H1 (cell line): ENCODE measurements around the gene SLC9A3. TPM values are rescaled to one million over a fixed set of nuclear protein-coding genes. Genes with fewer than 3 reads are reported as not detected.

Experiments
- CTCF ChIA-PET: fragments of 300-600 bp; sonication (Branson Sonifier 250); formaldehyde crosslinking; loops from one replicate; lab custom pipeline; 2021; ENCODE audit not compliant: partially characterized antibody; lab: Charles Lee
- POLR2A ChIA-PET: fragments of 300-600 bp; sonication (Branson Sonifier 250); formaldehyde crosslinking; loops from one replicate; lab custom pipeline; 2021; ENCODE audit warnings: inconsistent platforms; ENCODE audit not compliant: partially characterized antibody; lab: Charles Lee
- DNase-seq, 2 experiments: peaks; one replicate each; pipeline versions ENCODE4 v3.0.0 to v3.0.0-alpha.2; 2010 to 2022; ENCODE audit warnings: low spot score in 2 of 2, low read depth in 1 of 2, mixed read lengths in 1 of 2
- FAIRE-seq: peaks from 2 replicates; lab custom pipeline; 2011; peaks lifted over from hg19 to GRCh38; lab: Jason Lieb, UNC
- H2AFZ ChIP-seq: 2 replicates; pipeline ENCODE4 v1.8.1; 2012; ENCODE audit warnings: low read length, inconsistent platforms
- H2AK5ac ChIP-seq: 2 replicates; pipeline ENCODE4 v1.6.1; 2013; ENCODE audit warnings: low read depth, low read length
- H2BK120ac ChIP-seq: replicated peaks from 2 replicates; pipeline ENCODE3; 2013; ENCODE audit warnings: low read depth, low read length, inconsistent platforms
- H2BK12ac ChIP-seq: 2 replicates; pipeline ENCODE4 v1.6.1; 2013; ENCODE audit warnings: low read depth, low read length
- H2BK15ac ChIP-seq: 2 replicates; pipeline ENCODE4 v1.6.1; 2013; ENCODE audit warnings: low read length
- H2BK20ac ChIP-seq: 2 replicates; pipeline ENCODE4 v1.6.1; 2013; ENCODE audit warnings: low read length
- H2BK5ac ChIP-seq: 2 replicates; pipeline ENCODE4 v1.6.1; 2013; ENCODE audit warnings: low read depth, low read length
- H3K14ac ChIP-seq: 2 replicates; pipeline ENCODE4 v1.6.1; 2013; ENCODE audit warnings: inconsistent platforms; ENCODE audit not compliant: insufficient read length
- H3K18ac ChIP-seq: 2 replicates; pipeline ENCODE4 v1.6.1; 2013; ENCODE audit warnings: low read length; ENCODE audit errors: extremely low read depth
- H3K23ac ChIP-seq: 2 replicates; pipeline ENCODE4 v1.6.1; 2013; ENCODE audit warnings: inconsistent platforms; ENCODE audit not compliant: insufficient read length
- H3K23me2 ChIP-seq: 2 replicates; pipeline ENCODE4 v1.6.1; 2013; ENCODE audit warnings: low read depth, low read length
- H3K27ac ChIP-seq: 2 replicates; pipeline ENCODE4 v1.6.1; 2011; ENCODE audit warnings: low read depth, low read length, inconsistent platforms
- H3K27me3 ChIP-seq, 4 experiments: replicated peaks in 1 of 4; 1 replicate in 1 of 4; 2 replicates in 3 of 4; pipeline versions ENCODE4 v1.6.1 to v1.8.1; 2011 to 2013; ENCODE audit warnings: low read length in 3 of 4, mild to moderate bottlenecking in 3 of 4, inconsistent platforms in 2 of 4, mixed read lengths in 2 of 4, moderate library complexity in 1 of 4; ENCODE audit not compliant: control insufficient read depth in 3 of 4, insufficient read depth in 3 of 4; ENCODE audit errors: extremely low read depth in 1 of 4
- H3K36me3 ChIP-seq, 4 experiments: 2 replicates each; pipeline versions ENCODE4 v1.6.1 to v1.8.1; 2011 to 2013; ENCODE audit warnings: mild to moderate bottlenecking in 4 of 4, low read length in 3 of 4, moderate library complexity in 2 of 4, control low read depth in 1 of 4, inconsistent platforms in 1 of 4; ENCODE audit not compliant: insufficient read depth in 4 of 4, control insufficient read depth in 2 of 4
- H3K4ac ChIP-seq: replicated peaks from 2 replicates; pipeline ENCODE3; 2013; ENCODE audit warnings: low read length, low read depth, mixed read lengths, inconsistent platforms; ENCODE audit not compliant: insufficient read length
- H3K4me1 ChIP-seq, 4 experiments: replicated peaks in 1 of 4; 1 replicate in 1 of 4; 2 replicates in 3 of 4; pipeline versions ENCODE4 v1.6.1 to v1.8.1; 2011 to 2013; ENCODE audit warnings: low read length in 3 of 4, inconsistent platforms in 2 of 4, mixed read lengths in 1 of 4; ENCODE audit not compliant: insufficient read depth in 4 of 4, control insufficient read depth in 3 of 4
- H3K4me2 ChIP-seq, 2 experiments: 2 replicates each; pipeline versions ENCODE4 v1.6.1 to v1.8.1; 2011 to 2013; ENCODE audit warnings: low read depth in 2 of 2, low read length in 2 of 2, control low read depth in 1 of 2, inconsistent platforms in 1 of 2, mild to moderate bottlenecking in 1 of 2; ENCODE audit not compliant: insufficient read depth in 1 of 2
- H3K4me3 ChIP-seq, 4 experiments: fragments of 200-600, 300-600 bp in 1 of 4; sonication (generic), shearing (Covaris generic), sonication (Bioruptor Twin) in 1 of 4; 2 replicates each; pipeline versions ENCODE4 v1.5.1 to v1.8.1; 2011 to 2016; ENCODE audit warnings: low read length in 4 of 4, low read depth in 3 of 4, control low read depth in 2 of 4, inconsistent platforms in 2 of 4, mild to moderate bottlenecking in 2 of 4, mixed read lengths in 1 of 4, moderate library complexity in 1 of 4; ENCODE audit not compliant: insufficient read depth in 2 of 4; ENCODE audit errors: extremely low read depth in 1 of 4
- H3K56ac ChIP-seq: replicated peaks from 2 replicates; pipeline ENCODE3; 2013; ENCODE audit warnings: low read depth, mild to moderate bottlenecking, mixed read lengths, low read length, inconsistent platforms; ENCODE audit not compliant: insufficient read length
- H3K79me1 ChIP-seq: 2 replicates; pipeline ENCODE4 v1.6.1; 2013; ENCODE audit warnings: low read depth, low read length, control low read depth
- H3K79me2 ChIP-seq, 2 experiments: 2 replicates each; pipeline versions ENCODE4 v1.6.1 to v1.8.1; 2012 to 2013; ENCODE audit warnings: low read length in 2 of 2, mild to moderate bottlenecking in 2 of 2, inconsistent platforms in 1 of 2; ENCODE audit not compliant: insufficient read depth in 2 of 2, control insufficient read depth in 1 of 2
- H3K9ac ChIP-seq, 4 experiments: replicated peaks in 1 of 4; 1 replicate in 1 of 4; 2 replicates in 3 of 4; pipeline versions ENCODE4 v1.6.1 to v1.8.1; 2011 to 2013; ENCODE audit warnings: low read depth in 3 of 4, low read length in 3 of 4, control low read depth in 2 of 4, mild to moderate bottlenecking in 2 of 4, moderate library complexity in 2 of 4, inconsistent platforms in 1 of 4; ENCODE audit errors: extremely low read depth in 1 of 4
- H3K9me3 ChIP-seq, 2 experiments: 2 replicates each; pipeline versions ENCODE4 v1.6.1 to v1.8.1; 2012 to 2013; ENCODE audit warnings: mild to moderate bottlenecking in 2 of 2, moderate library complexity in 2 of 2, control low read depth in 1 of 2, inconsistent platforms in 1 of 2, low read depth in 1 of 2, low read length in 1 of 2, mixed read lengths in 1 of 2; ENCODE audit not compliant: insufficient read depth in 2 of 2
- H4K20me1 ChIP-seq, 2 experiments: replicated peaks in 1 of 2; 2 replicates each; pipeline versions ENCODE3 to v1.8.1; 2011 to 2013; ENCODE audit warnings: inconsistent platforms in 2 of 2, low read length in 2 of 2, mild to moderate bottlenecking in 1 of 2; ENCODE audit not compliant: insufficient read depth in 2 of 2, control insufficient read depth in 1 of 2
- H4K5ac ChIP-seq: 2 replicates; pipeline ENCODE4 v1.6.1; 2013; ENCODE audit warnings: low read length, low read depth, mixed read lengths, inconsistent platforms; ENCODE audit not compliant: insufficient read length
- H4K8ac ChIP-seq: 2 replicates; pipeline ENCODE4 v1.8.0; 2013; ENCODE audit warnings: mild to moderate bottlenecking, moderate library complexity, low read length, inconsistent platforms; ENCODE audit not compliant: insufficient read depth; ENCODE audit errors: extremely low read depth
- H4K91ac ChIP-seq: replicated peaks from 2 replicates; pipeline ENCODE3; 2013; ENCODE audit warnings: low read length, mixed read lengths, inconsistent platforms; ENCODE audit not compliant: insufficient read length
- BACH1 ChIP-seq: IDR thresholded peaks from 2 replicates; pipeline ENCODE4 v1.6.1; 2012; ENCODE audit warnings: low read length, improper control_type of control experiment
- BCL11A ChIP-seq, 2 experiments: IDR thresholded peaks; one replicate each; pipeline ENCODE4 v1.6.1; 2011; ENCODE audit warnings: low read depth in 2 of 2, low read length in 2 of 2, mild to moderate bottlenecking in 2 of 2
- CHD2 ChIP-seq: IDR thresholded peaks from 2 replicates; pipeline ENCODE4 v1.6.1; 2012; ENCODE audit warnings: low read length, improper control_type of control experiment
- SP2 ChIP-seq: IDR thresholded peaks from 2 replicates; pipeline ENCODE4 v1.6.1; 2012; ENCODE audit warnings: mild to moderate bottlenecking, low read length, inconsistent platforms
- TAF7 ChIP-seq: optimal IDR thresholded peaks from 2 replicates; pipeline ENCODE3; 2011; ENCODE audit warnings: low read depth, mild to moderate bottlenecking, inconsistent platforms, low read length, moderate library complexity, borderline replicate concordance
- TCF12 ChIP-seq: IDR thresholded peaks from 2 replicates; pipeline ENCODE4 v1.6.1; 2011; ENCODE audit warnings: low read depth, mild to moderate bottlenecking, low read length
- WGBS, 2 experiments: shearing (Covaris generic) in 1 of 2; methylation state at CpG; one replicate each; pipeline versions ENCODE4 v1.1.6 to v1.1.7; 2013 to 2015; ENCODE audit warnings: low lambda C conversion rate in 2 of 2, mixed read lengths in 2 of 2, inconsistent platforms in 1 of 2, low coverage in 1 of 2, missing lambda C conversion rate in 1 of 2; ENCODE audit not compliant: insufficient replicate concordance in 2 of 2, insufficient coverage in 1 of 2, insufficient read length in 1 of 2; ENCODE audit errors: extremely low coverage in 1 of 2, missing lambda C conversion rate in 1 of 2; 5-methylcytosine and 5-hydroxymethylcytosine counted together
- polyA plus RNA-seq, 7 experiments: library from polyadenylated mRNA; depleted of rRNA in 3 of 7; stranded (reverse) in 5 of 7; unstranded in 2 of 7; fragments of >200 nt in 5 of 7; fragments of 200-250 nt in 2 of 7; gene quantifications; 1 replicate in 5 of 7; 2 replicates in 1 of 7; 4 replicates in 1 of 7; pipeline versions ENCODE4 v1.2.1 to v1.2.3, GENCODE V29; 2011 to 2013; ENCODE audit warnings: missing spikeins in 2 of 7, mixed read lengths in 2 of 7
- total RNA-seq: library from RNA; stranded (reverse); fragmentation: NEBNext Ultra II Directional; extraction: Animal tissue kit (Norgen Biotek cat#: 25700); gene quantifications from 2 replicates; pipeline ENCODE4 v1.2.1, GENCODE V29; 2021
- TF ChIP-seq, protein P1 (sequence below): IDR thresholded peaks from 2 replicates; pipeline ENCODE4 v1.6.1; 2012; ENCODE audit warnings: low read length, inconsistent platforms

The SLC9A3 gene
- total and polyA plus RNA-seq, 2 of the 8 experiments (the other 6 are each of a cell fraction or from before 2014, with no cell fraction given), result 0.95 to 1.0 TPM

DNA sequence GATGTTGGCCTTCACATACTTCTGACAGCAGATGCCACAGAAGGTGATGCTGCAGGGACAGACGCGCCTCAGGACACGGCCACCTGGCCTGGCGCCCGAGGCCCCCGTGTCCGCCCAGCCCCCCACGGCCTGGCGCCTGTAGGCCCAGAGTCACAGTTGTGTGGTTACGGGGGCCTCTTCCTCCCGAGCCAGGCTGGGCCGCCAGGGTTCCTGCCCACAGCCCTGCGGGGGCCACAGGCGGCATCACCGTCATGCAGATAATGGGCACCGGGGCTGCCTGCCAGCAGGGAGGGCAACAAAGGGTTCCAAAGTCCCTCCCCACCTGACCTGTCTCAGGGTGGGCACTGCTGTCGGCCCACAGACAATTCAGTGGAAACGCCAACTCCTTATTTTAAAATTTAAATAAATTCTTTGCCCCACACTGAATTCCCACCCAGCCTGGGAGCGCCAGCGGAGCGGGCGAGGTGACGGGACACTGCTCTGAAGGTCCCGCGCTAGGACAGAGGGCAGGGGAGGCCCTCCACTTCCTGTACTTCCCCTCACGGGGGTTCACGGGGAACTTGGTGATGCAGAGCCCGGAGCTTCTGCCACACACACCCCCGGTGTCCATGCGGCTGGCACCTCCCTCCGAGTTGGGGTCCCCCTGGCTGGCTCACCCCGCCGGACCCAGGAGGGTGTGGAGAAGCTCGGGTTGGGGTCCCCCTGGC lies 40.7 kb downstream of the SLC9A3 start:
- no peaks in the 10 kb centered on the region for H3K4me1 ChIP-seq
- no peak overlapping the region for H3K4me3 ChIP-seq
- H2BK15ac ChIP-seq, result no peak overlapping the region
- no peak overlapping the region for H2BK120ac ChIP-seq
- DNase-seq (no peak), FAIRE-seq (no peak)
- no peaks in the 10 kb centered on the region for H3K9me3 ChIP-seq
- ChIA-PET POLR2A (no interaction called here), CTCF (no interaction called here)
- no peak overlapping the region for H3K56ac ChIP-seq
- H4K20me1 ChIP-seq, result peaks cover 0 to 1% of the 10 kb centered on the region in 2 experiments
- H3K4me2 ChIP-seq, result no peak overlapping the region
- no peak overlapping the region for H3K18ac ChIP-seq
- H3K36me3 ChIP-seq, result no peaks in the 10 kb centered on the region
- H3K27ac ChIP-seq, result no peak overlapping the region
- H4K91ac ChIP-seq, result no peak overlapping the region
- no peaks in the 10 kb centered on the region for H3K79me2 ChIP-seq
- H3K9ac ChIP-seq, result no peak overlapping the region
- no peak overlapping the region for H2BK20ac ChIP-seq
- 95% methylated on average over 30 of the region's 34 CpGs; no CpG with 5 or more reads in 1 of the 2 experiments for WGBS, 2 experiments
- H2AK5ac ChIP-seq, result no peak overlapping the region
- no peaks in the 10 kb centered on the region; a peak in 1 of 7 replicates for H3K27me3 ChIP-seq
- H3K4ac ChIP-seq, result no peak overlapping the region
- no peak overlapping the region for H2BK12ac ChIP-seq
- no peak overlapping the region for H4K5ac ChIP-seq
- H2BK5ac ChIP-seq, result no peak overlapping the region
- no peak overlapping the region; the same call in 1 of the 2 replicates for H4K8ac ChIP-seq
- no peaks in the 10 kb centered on the region for H3K23me2 ChIP-seq
- H3K23ac ChIP-seq, result no peak overlapping the region
- H3K14ac ChIP-seq, result no peak overlapping the region
- H3K79me1 ChIP-seq, result no peaks in the 10 kb centered on the region
- H2AFZ ChIP-seq, result no peak overlapping the region
- TF ChIP-seq BCL11A (IDR thresholded peaks at IDR 0.05; ENCODE audit: low read depth in 2 of 2, low read length in 2 of 2), result no peak
- no peak for TF ChIP-seq CHD2
- TF ChIP-seq SP2, result no peak
- no peak for TF ChIP-seq TAF7
- TF ChIP-seq, protein P1, sequence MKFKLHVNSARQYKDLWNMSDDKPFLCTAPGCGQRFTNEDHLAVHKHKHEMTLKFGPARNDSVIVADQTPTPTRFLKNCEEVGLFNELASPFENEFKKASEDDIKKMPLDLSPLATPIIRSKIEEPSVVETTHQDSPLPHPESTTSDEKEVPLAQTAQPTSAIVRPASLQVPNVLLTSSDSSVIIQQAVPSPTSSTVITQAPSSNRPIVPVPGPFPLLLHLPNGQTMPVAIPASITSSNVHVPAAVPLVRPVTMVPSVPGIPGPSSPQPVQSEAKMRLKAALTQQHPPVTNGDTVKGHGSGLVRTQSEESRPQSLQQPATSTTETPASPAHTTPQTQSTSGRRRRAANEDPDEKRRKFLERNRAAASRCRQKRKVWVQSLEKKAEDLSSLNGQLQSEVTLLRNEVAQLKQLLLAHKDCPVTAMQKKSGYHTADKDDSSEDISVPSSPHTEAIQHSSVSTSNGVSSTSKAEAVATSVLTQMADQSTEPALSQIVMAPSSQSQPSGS, result no peak
- no peak for TF ChIP-seq BACH1
- TF ChIP-seq TCF12, result no peak
